Measurements from ENCODE around the gene WFDC1.

Gene WFDC1, protein sequence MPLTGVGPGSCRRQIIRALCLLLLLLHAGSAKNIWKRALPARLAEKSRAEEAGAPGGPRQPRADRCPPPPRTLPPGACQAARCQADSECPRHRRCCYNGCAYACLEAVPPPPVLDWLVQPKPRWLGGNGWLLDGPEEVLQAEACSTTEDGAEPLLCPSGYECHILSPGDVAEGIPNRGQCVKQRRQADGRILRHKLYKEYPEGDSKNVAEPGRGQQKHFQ

DNA sequence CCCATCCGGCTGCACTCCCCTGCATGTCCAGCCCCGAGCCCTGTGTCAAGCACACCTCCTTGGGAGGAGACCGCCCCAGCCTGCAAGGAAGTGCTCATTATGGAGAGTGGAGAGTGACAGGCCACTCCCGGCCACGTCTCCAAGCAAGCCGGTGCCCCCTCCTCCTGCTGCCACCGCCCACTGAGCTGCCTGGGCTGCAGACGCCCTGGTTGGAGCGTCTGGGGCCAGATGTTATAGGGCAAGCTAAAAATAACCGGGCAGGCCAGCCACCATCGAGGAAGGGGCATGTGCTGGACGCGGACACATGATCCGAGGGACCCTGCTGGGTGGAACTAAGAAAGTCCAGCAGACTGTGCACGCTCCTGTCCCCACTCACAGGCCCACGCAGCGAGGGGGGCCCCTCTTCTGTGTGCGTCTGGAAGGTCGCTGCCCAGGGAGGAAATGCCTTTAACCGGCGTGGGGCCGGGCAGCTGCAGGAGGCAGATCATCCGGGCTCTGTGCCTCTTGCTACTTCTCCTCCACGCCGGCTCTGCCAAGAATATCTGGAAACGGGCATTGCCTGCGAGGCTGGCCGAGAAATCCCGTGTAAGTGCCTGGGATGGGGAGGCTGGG, at the start of gene WFDC1:
WFDC1 (plus strand) TSS at position 348 of the 612 bp plus-strand sequence; CDS start at position 442, 94 bp downstream.
- no peak for DNase-seq

DNA sequence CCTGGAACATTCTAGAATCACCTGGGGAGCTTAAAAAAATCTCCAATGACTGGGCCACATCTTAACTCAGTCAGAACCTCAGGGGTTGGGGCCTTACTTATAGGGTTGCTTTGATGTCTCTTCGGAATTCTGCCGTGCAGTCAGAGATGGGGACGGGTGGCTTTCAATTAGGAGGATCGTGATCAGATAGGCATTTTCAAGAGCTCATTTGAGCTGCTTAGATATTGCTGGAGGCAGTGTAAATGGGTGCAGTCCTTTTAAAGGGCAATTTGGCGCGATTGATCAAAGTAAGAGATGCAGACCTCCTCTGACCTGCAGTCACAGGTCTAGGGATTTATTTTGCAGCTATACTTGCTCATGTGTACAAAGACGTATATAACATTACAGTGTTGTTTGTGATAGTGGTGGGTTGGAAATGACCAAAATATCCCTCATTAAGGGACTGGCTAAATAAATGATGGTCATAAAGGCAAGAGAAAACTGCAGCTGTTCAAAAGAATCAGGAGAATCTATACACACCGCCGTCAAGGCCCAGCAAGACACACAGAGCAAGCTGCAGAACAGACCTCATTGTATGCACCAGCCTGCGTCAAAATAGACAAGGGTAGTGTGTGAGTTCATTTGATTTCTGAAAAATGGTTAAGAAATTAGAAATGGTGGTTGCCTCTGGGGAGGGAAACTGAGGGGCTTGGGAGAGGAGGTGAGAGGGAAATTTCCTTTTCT, 48.6 kb upstream of the WFDC1 start:
- DNase-seq: no peak

DNA sequence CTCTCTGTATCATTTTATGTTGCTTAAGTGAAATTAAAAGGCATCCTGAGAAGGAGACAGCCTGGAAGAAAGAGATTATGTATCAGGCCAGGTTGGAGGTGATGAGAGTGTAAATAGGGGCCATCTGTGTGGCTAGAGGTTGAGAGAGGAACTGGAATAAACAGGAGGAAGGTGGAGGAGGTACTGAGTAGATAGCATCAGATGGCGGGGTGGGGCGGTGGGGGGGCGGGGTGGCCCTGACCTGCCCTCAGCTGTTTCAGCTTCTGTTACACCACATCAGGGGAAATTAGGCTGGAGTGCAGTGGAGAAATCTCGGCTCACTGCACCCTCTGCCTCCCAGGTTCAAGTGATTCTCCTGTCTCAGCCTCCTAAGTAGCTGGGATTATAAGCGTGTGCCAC, 48.0 kb upstream of the WFDC1 start:
- DNase-seq: no peak

DNA sequence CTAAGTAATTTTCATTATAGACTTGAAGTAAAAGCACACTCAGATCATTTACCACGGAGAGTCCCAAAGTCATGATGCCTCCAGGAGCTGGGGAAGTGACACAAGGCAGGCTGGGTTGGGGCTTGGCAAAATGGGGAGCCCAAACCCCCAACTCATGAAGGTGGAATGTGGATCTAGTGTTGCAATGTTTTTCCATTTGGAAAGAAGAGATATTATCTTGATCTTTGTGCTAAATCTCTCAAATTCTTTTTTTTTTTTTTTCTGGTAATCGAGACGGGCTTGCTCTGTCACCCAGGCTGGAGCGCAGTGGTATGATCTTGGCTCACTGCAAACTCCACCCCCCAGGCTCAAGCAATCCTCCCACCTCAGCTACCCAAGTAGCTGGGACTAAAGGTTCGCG, 47.3 kb upstream of the WFDC1 start:
- no peak for DNase-seq

DNA sequence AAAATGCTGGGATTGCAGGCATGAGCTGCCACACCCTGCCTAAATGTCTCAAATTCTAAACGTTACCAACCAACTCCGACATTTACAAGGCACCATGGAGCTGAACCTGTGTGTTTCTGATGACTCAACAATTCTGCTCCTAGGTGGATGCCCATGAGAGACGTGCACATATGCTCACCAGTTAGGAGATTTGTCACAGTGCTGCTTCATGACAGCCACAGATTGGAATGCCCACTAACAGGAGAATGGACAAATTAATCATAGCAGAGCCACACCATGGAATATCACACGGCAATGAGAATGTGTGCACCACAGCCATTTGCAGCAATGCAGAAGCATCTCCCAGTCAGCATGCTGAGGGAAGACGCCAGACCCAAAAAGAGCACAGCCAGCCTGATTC, 46.8 kb upstream of the WFDC1 start:
- DNase-seq: no peak

DNA sequence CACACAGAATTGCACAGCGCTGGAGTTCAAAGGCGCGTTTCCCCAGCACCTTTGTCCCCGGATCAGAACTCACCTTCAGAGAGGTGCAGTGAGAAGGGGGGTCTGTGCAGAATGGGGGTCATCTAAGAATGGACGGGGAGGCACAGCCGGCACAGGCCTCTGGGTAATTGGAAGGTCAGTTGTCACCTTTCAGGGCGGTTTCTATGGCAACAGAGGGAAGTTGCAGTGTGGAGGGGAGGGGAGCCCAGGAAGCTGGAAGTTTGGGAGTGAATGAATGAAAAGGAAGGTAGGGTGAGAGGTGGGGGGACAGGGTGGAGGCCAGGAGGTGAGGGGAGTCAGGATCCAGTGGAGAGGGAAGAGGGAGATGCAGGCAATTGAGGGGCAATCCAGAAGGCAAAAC, 42.5 kb upstream of the WFDC1 start:
- no peak for DNase-seq

DNA sequence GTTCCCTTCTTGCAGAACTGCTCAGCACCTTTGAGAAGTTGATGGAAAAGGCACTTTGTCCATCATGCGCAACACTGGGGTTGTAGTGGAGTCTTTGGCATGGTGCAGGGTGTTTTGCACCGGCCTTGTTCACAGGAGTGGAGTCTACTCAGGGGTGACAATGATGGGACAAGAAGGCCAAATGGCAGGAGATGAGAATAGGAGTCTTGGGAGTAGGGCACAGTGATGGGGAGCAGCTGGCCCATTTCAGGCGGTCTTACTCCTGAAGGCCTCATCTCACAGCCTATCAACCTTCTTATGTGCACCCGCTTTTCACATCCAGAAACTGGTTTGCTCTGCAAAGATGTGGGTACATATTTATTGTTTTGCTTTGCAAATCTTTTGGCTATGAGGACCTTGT, 41.5 kb upstream of the WFDC1 start:
- no peak for DNase-seq

DNA sequence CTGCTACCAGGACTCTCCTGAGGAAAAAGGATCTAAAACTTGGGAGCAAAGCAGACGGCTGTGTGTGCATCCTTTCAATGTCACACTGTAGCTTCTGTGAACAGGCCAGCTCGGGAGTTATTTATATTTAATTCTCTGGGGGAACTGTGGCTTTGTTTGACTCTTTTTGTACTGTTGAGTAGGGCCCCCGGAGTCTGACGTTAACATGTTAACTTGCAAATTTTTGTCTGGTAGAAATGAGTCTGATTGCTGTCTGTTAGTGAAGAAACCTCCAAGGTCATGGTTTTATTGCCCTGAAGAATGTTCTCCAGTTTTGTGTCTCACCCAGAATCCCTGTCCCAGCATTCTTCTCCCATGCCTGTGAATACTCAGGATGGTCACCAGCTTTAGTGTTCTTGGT, 40.6 kb upstream of the WFDC1 start:
- DNase-seq: no peak

DNA sequence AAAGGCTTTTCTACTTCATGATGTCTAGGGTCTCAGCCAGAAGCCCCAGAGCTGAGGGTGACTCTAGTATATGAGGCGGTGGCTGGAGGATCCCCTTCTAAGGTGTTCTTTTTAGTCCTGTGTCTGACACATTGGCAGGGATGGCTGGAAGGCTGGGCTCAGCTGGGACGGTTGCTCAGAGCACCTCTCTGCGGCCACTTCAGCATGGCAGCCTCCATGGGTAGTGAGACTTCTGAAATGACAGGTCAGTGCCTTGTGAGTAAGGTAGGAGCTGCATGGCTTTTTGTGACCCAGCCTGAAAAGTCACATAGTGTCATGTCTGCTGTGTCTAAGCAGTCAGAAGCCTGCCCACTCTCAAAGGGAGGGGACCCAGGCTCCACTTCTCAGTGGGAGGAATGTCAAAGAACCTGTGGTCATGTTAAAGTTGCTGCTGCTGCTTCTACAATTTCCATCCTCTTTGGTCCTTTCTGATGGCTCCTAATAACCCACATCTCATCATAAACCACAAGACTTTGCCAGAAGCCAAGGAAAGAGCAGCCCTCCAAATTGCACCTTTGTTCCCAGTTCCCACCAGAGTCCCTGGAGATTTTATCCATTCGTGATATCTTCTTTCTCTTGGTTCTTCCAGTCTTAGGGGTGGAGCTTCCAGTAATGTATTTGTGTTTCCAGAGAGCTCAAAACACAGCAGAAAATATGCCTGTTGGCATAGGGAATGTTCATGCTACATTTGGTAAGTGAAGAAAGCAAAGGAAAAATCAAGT, 39.4 kb upstream of the WFDC1 start:
- DNase-seq: no peak

DNA sequence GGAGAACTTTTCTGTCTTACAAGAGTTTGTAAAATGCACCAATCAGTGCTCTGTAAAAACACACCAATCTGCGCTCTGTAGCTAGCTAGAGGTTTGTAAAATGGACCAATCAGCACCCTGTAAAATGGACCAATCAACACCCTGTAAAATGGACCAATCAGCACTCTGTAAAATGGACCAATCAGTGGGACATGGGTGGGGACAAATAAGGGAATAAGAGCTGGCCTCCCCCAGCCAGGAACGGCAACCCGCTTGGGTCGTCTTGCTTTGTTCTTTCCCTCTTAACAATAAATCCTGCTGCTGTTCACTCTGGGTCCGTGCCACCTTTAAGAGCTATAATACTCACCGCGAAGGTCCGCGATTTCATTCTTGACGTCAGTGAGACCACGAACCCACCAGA, 36.4 kb upstream of the WFDC1 start:
- DNase-seq: no peak

DNA sequence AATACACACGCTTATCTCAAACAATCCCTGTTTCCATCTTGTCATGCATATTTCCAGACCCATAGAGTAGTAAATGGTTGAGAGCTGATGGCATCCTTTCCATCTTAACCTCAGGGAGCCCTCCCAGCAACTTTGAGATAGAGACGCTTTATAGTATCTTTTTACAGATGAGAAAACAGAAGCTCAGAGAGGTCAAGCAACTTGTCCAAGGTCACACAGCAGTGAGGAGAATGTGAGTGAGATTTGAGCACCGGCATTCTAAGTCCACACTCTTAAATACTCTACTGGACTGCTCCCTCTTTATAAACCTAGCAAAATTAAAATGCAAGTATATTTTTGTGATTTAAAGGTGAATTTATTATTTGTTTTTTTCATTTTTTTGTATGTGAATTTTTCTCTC, 35.0 kb upstream of the WFDC1 start:
- DNase-seq: no peak

DNA sequence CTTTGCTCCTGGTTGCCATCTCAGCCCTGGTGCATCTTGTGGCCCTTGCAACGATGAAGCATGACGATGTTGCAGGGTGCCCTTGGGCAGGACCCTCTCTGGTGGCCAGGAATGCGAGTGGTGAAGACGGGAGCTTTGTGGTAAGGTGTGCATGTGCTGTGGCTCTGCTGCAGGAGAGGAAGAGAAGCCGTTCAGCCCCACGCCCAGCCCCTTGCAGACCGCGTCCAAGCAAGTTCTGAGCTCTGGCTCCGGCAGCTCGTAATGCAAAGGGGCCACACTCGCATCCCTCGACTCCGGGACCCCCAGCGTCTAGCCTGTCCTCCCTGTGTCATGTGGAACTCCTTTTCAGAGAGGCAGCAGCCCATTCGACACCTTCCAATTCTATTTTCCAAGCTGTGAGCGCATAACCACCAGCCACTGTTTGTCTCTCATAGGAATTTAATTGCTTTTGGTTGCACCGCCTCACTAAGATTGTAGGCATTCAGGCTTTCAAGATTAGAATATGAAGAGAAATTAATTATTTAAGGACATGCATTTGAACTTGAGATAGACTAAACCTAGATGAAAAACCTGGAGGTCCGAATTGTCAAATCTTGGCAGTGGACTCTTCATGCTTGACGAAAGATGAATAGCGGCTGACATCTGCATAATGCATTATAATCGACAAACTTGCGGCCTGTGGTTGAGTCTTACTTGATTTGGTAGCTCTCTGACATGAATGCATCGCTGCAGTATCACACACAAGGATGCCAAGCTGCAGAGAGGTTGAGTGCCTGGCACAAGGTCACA, 33.7 kb upstream of the WFDC1 start:
- DNase-seq: no peak

DNA sequence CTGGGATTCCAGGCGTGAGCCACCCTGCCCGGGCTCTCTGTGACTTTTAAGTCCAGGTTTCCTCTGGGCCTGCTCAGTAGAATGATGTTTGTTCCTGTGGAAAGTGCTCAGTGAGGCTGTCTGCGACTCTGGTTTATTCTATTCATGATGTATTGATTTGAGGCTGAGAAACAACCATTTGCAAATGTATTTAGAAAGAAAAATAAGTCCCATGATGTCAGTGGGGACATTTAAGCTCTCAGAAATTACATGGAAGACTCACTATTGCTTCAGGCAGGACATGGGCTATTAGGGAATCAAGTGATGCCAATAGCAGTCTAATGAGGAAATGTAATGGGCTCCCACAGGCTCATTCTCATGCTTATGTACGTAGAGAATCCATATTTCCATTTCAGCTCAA, 32.6 kb upstream of the WFDC1 start:
- no peak for DNase-seq

DNA sequence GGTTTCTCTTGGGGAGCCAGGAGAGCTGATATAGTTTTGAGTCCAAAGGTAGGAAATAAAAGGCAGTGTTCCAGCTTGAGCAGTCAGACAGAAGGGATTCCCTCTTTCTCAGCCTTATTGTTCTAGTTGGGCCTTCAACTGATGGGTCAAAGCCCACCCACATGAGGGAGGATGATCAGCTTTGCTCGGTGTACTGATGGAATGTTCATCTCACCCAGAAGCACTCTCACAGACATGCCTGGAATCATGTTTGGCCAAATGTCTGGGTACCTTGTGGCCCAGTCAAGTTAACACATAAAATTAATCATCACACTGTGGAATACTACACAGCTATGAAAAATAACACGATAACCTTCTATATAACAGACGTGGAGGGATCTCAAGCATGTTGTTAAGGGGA, 31.7 kb upstream of the WFDC1 start:
- DNase-seq: no peak

DNA sequence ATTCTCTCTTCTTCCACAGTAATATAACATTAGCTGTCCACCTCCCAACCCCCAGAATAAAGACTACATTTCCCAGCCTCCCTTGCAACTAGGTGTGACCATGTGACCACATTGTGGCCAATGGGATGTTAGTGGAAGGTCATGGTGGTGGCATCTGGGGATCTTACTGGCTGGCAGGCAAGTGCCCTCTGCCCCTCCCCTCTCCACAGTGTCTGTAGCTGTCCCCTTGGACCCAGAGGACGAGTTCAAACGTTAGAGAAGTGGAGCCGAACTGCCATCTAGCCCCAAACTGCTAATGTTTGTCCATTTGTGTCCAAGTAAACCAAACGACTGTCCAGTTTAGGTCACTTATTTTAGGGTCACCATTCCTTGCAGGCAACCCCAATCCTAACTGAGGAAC, 28.2 kb upstream of the WFDC1 start:
- no peak for DNase-seq

DNA sequence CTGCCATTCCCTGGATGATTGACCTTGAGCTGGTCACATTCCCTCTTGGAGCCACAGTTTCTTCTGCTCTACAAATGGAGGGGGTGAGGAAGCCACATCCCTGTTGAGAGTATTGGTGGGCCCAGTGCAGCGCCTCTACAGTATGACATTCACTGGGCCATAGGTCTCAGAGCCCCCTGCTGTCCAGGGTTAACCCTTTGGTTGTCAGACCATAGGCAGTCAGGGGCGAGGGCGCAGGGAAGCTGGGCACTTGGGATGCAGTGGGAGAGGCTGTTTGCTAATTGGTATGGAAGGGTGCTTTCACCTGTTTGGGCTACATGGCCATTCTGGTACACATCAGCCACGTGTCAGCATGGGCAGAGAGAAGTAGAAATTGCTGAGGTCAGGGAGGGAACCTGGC, 27.3 kb upstream of the WFDC1 start:
- DNase-seq: no peak

DNA sequence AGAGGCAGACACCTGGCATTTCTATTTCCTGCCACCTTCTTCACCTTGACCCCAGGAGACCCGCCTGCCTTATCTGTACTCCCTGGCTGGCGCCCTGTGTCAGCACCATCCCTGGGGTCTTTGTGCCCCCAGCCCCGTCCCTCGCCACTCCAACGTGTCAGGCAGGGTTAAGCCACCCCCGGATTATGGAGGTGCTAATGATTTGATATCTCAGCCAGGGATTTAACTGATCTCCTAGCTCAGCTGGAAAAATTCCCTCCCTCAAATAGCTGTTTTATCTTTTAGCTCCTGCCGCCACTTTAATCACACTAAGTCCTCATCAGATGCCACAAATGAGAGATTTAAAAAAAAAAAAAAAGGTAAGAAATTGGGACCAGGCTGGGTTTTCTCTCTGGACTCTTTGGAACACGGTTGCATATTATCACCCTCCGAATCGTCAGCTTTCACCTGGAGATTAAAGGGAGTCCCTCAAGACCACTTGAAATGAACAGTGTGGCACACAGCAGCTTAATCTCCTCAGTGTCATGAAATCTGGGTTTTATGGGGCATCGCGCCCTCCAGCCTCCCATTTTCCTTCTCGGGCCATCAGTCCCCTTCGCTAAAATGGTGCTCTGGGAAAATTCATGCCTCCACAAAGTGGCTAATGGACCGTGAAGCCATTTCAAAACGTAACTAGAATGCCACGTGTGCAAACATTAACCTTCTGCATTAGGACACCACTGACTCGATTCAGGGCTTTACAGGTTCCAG, 26.2 kb upstream of the WFDC1 start:
- DNase-seq: no peak

DNA sequence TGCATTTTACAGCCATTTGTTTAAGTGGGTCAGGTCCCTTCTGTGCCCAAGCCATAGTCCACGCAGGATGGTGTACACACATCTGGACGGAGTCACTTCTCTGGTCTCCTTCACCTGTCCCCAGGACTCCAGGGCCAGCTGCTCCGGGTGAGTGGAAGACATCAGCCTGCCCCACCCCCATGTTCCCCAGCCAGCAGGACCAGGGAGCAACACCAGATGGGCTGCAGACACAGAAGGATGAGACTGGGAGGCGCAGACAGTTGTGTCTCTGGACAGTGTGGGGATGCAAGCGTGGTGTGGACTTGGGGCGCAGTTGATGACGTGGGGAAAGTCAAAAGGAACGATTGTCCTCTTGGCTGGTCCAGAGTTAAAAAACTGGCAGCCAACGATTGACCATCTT, 24.6 kb upstream of the WFDC1 start:
- DNase-seq: no peak

DNA sequence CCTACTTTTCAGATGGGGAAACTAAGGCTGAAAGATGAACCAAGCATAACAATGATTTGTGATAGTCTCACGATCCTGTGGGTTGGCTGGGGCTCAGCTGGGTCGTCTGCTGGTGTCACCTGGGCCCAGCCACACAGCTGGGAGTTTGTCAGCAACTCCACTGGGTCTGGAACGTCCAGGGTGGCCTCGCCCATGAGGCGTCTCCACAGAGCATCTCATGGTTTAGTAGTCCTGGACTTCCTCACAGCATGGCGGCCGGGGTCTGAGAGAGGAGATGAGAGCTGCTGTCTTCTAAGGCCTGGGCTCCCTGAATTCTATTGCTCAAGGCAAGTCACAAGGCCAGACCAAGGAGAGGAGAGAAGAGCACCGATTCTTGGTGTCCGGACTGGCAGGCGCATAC, 24.1 kb upstream of the WFDC1 start:
- no peak for DNase-seq

DNA sequence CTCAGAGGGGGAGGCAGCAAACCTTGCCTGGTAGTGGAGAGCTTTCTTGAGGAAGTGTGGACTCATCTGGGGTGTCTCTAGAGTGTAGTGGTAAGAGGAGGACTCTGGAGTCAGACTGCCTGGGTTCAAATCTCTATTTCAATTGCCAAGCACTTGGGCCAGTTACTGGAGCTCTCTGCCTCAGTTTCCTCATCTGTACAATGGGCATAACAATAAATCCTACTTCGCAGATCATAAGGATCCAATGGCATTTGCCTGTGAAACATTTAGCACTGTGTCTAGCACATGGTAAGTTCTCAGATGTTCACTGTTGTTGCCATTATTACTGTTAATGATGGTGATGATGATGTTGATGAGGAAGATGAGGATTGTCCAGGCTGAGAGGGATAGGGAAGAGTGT, 23.6 kb upstream of the WFDC1 start:
- no peak for DNase-seq

DNA sequence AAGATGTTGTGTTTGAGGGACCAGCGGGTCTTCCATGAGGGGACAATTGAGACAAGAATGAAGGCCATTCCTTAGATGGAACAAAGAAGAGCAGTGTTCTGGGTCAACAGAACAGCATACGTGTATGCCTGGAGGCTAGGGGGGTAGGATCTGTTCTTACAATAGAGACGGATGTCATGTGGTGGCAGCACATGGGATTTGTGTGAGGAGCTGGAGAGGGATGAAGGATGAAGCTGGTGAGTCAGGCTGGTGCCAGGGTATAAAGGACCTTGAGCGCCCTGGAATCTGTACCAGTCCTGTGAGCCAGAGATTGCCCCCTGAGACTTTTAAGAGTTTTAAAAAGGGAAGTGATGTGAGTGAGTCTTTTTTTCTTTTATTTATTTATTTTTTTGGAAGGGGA, 22.8 kb upstream of the WFDC1 start:
- DNase-seq: no peak

DNA sequence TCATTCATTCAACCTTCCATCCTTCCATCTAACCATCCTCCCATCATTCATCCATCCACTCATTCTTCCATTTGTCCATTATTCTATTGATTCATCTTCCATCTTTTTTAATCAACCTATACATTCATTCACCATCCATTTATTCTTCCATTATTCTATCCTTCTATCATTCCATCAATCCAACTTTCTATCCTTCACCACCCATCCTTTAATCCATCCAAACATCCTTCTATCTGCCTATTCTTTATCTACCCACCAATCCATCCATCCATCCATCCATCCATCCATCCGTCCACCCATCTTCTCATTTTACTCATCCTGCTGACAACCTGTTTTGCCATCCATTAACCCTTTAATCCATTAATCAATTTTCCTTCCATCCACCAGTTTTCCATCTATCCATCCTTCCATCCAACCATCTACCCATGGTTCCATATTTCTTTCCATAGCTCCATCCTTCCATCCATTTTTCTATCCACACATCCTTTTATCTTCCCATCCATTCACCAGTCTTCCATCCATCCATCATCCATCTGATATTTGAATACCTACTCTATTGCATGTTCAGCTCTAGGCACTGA, 21.8 kb upstream of the WFDC1 start:
- DNase-seq: no peak
